ENCODE results near the gene GRIP2.

DNA sequence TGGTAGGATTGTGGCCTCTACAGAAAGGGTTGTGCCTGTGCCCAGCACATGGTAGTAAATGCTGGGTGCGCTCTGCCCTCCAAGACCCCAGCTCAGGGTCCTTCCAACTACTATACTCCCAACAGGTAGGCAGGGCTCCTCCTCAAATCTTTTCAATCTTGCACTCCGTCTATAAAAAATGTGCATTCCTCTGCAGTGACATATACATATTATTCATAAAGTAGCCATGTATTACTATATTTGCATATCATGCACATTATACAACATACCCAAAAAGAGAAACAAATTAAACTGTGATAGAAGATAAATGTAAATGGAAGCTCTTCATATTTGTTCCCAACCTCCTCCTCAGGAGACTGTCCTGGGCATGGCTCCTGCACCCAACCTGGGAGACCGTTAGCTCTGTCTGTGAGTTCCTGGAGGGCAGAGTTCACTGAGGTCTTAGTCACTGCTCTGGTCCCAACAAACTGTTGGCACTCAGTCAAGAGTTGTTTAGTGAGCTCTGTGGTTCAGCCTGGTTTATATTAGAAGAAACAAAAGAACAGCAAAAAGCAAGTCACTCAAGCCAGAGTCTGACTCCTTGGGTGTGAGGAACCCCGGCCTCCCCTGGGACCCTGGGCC, 47.7 kb upstream of the GRIP2 start:
- no peak for TF ChIP-seq NR2C2 (CRISPR knock-in tag; IDR thresholded peaks at IDR 0.05)
- TF ChIP-seq NR2C2 (tag; IDR thresholded peaks at IDR 0.05): no peak
- TF ChIP-seq JUND (IDR thresholded peaks at IDR 0.05; ENCODE audit: borderline replicate concordance, low read depth, low read length): no peak
- TF ChIP-seq JUND (tag; IDR thresholded peaks at IDR 0.05; ENCODE audit: borderline replicate concordance, low read depth, low read length): no peak
- no peak for TF ChIP-seq CTCF (IDR thresholded peaks at IDR 0.05 in 2 of 3, conservative IDR thresholded peaks at IDR 0.05 in 1 of 3; ENCODE audit: insufficient read depth in 2 of 3, low read depth in 1 of 3, low read length in 3 of 3)
- TF ChIP-seq EP300 (IDR thresholded peaks at IDR 0.05; ENCODE audit: low read length): no peak
- TF ChIP-seq ZNF311 (CRISPR knock-in tag; IDR thresholded peaks at IDR 0.05): no peak
- no peak for TF ChIP-seq POLR2AphosphoS5 (IDR thresholded peaks at IDR 0.05; ENCODE audit: control insufficient read depth, insufficient read depth, low read depth, low read length)
- no peak for TF ChIP-seq YY1 (IDR thresholded peaks at IDR 0.05; ENCODE audit: borderline replicate concordance in 1 of 3, control insufficient read depth in 1 of 3, extremely low read depth in 1 of 3, insufficient read depth in 3 of 3, insufficient read length in 1 of 3, insufficient replicate concordance in 2 of 3, low read depth in 1 of 3, low read length in 2 of 3)
- TF ChIP-seq FOSL1 (tag; conservative IDR thresholded peaks at IDR 0.05): no peak
- no peak for TF ChIP-seq ZNF707 (CRISPR knock-in tag; conservative IDR thresholded peaks at IDR 0.05)

All from K562 (cell line).